Mesenchymal stem cell (in vitro differentiated cells and primary cell): ENCODE data around the gene TCEAL9.

Experiments
- DNase-seq: peaks from one replicate; pipeline ENCODE4 v3.0.0-alpha.2; 2013
- H2AFZ ChIP-seq: one replicate; pipeline ENCODE4 v1.6.1; 2013; ENCODE audit warnings: low read depth, mild to moderate bottlenecking, control low read depth, inconsistent platforms, low read length, moderate library complexity
- H2AK5ac ChIP-seq: 2 replicates; pipeline ENCODE4 v1.6.1; 2013; ENCODE audit warnings: low read length, moderate library complexity, mild to moderate bottlenecking, inconsistent platforms; ENCODE audit not compliant: severe bottlenecking
- H2BK120ac ChIP-seq: one replicate; pipeline ENCODE4 v1.6.1; 2013; ENCODE audit warnings: low read depth, mild to moderate bottlenecking, inconsistent platforms, low read length, moderate library complexity
- H2BK12ac ChIP-seq, 2 experiments: one replicate each; pipeline ENCODE4 v1.6.1; 2013; ENCODE audit warnings: inconsistent platforms in 2 of 2, low read length in 2 of 2, mild to moderate bottlenecking in 2 of 2, moderate library complexity in 2 of 2, control low read depth in 1 of 2
- H2BK15ac ChIP-seq: one replicate; pipeline ENCODE4 v1.6.1; 2013; ENCODE audit warnings: mild to moderate bottlenecking, low read depth, inconsistent platforms; ENCODE audit not compliant: poor library complexity, severe bottlenecking
- H2BK5ac ChIP-seq: 2 replicates; pipeline ENCODE4 v1.6.1; 2013; ENCODE audit warnings: low read depth, mild to moderate bottlenecking, low read length, control low read depth, inconsistent platforms; ENCODE audit not compliant: poor library complexity, severe bottlenecking
- H3K14ac ChIP-seq, 2 experiments: one replicate each; pipeline ENCODE4 v1.6.1; 2013; ENCODE audit warnings: inconsistent platforms in 2 of 2, low read length in 2 of 2, control low read depth in 1 of 2, mild to moderate bottlenecking in 1 of 2, moderate library complexity in 1 of 2
- H3K18ac ChIP-seq, 2 experiments: one replicate each; pipeline ENCODE4 v1.6.1; 2013; ENCODE audit warnings: inconsistent platforms in 2 of 2, low read length in 2 of 2, control low read depth in 1 of 2, low read depth in 1 of 2, mild to moderate bottlenecking in 1 of 2
- H3K23ac ChIP-seq, 2 experiments: one replicate each; pipeline ENCODE4 v1.6.1; 2013; ENCODE audit warnings: inconsistent platforms in 2 of 2, low read length in 2 of 2, mild to moderate bottlenecking in 2 of 2, moderate library complexity in 2 of 2, control low read depth in 1 of 2
- H3K27ac ChIP-seq: 2 replicates; pipeline ENCODE4 v1.5.1; 2013; ENCODE audit warnings: mild to moderate bottlenecking, moderate library complexity, low read length, control low read depth, inconsistent platforms; ENCODE audit not compliant: poor library complexity, severe bottlenecking
- H3K27me3 ChIP-seq, 2 experiments: 2 replicates each; pipeline versions ENCODE4 v1.6.1 to v1.7.0; 2013; ENCODE audit warnings: low read length in 2 of 2, mild to moderate bottlenecking in 2 of 2, moderate library complexity in 2 of 2, control low read depth in 1 of 2, inconsistent platforms in 1 of 2; ENCODE audit not compliant: control insufficient read depth in 1 of 2, insufficient read depth in 1 of 2
- H3K36me3 ChIP-seq, 2 experiments: 2 replicates each; pipeline versions ENCODE4 v1.6.1 to v1.7.0; 2013; ENCODE audit warnings: low read length in 2 of 2, control low read depth in 1 of 2, inconsistent platforms in 1 of 2, low read depth in 1 of 2, mild to moderate bottlenecking in 1 of 2; ENCODE audit not compliant: insufficient read depth in 2 of 2, control insufficient read depth in 1 of 2
- H3K4ac ChIP-seq, 2 experiments: one replicate each; pipeline ENCODE4 v1.6.1; 2013; ENCODE audit warnings: inconsistent platforms in 2 of 2, low read length in 2 of 2, mild to moderate bottlenecking in 2 of 2, moderate library complexity in 2 of 2, control low read depth in 1 of 2, low read depth in 1 of 2
- H3K4me1 ChIP-seq: 2 replicates; pipeline ENCODE4 v1.6.1; 2013; ENCODE audit warnings: low read depth, low read length, control low read depth; ENCODE audit not compliant: control insufficient read depth, insufficient read depth
- H3K4me2 ChIP-seq: 2 replicates; pipeline ENCODE4 v1.6.1; 2013; ENCODE audit warnings: low read length, mild to moderate bottlenecking, inconsistent platforms; ENCODE audit not compliant: poor library complexity, severe bottlenecking
- H3K4me3 ChIP-seq, 2 experiments: 2 replicates each; pipeline versions ENCODE4 v1.5.1 to v1.7.0; 2013; ENCODE audit warnings: low read length in 2 of 2, mild to moderate bottlenecking in 2 of 2, control low read depth in 1 of 2, low read depth in 1 of 2; ENCODE audit not compliant: insufficient read depth in 1 of 2
- H3K79me1 ChIP-seq: replicated peaks from 2 replicates; pipeline ENCODE4 v1.6.1; 2013; ENCODE audit warnings: mild to moderate bottlenecking, control low read depth, low read length, inconsistent platforms; ENCODE audit not compliant: poor library complexity, severe bottlenecking
- H3K9ac ChIP-seq: 2 replicates; pipeline ENCODE4 v1.7.0; 2013; ENCODE audit warnings: mild to moderate bottlenecking, low read length, moderate library complexity
- H3K9me3 ChIP-seq: 2 replicates; pipeline ENCODE4 v1.7.0; 2013; ENCODE audit warnings: mild to moderate bottlenecking, low read length; ENCODE audit not compliant: control insufficient read depth
- H4K8ac ChIP-seq: one replicate; pipeline ENCODE4 v1.6.1; 2013; ENCODE audit warnings: inconsistent platforms, mild to moderate bottlenecking, low read length, moderate library complexity
- H4K91ac ChIP-seq: one replicate; pipeline ENCODE4 v1.6.1; 2013; ENCODE audit warnings: mild to moderate bottlenecking, low read length, inconsistent platforms
- WGBS: methylation state at CpG from one replicate; pipeline ENCODE4 v1.1.7; 2013; ENCODE audit warnings: mixed read lengths; 5-methylcytosine and 5-hydroxymethylcytosine counted together

TCEAL9 gene

DNA sequence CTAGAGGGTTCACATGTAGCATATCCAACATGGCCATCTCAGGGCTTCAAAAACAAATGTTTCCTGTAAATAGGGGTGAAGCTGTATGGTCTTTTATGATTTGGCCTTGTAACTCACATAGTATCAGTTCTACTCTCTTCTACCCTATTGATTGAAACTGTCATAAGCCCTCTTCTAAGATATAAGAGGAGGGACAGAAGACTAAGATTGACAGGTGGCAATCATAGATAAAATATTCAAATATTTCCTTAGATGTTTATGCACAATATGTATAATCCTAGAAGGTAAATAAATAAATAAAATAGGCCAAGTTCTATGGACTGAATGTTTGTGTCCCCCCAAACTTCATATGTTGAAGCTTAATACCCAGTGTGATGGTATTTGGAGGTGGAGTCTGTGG is 13.2 kb downstream of the TCEAL9 start:
- no peak overlapping the region for H4K91ac ChIP-seq
- no peak overlapping the region for H4K8ac ChIP-seq
- H2AK5ac ChIP-seq: no peak overlapping the region
- no peak overlapping the region for H3K4ac ChIP-seq
- H2BK15ac ChIP-seq: no peak overlapping the region
- no peak overlapping the region for H3K18ac ChIP-seq
- H3K36me3 ChIP-seq: no peaks in the 10 kb centered on the region
- H3K4me3 ChIP-seq: no peak overlapping the region
- H3K27me3 ChIP-seq: peaks cover 0 to 4% of the 10 kb centered on the region in 2 experiments
- DNase-seq: no peak
- no peak overlapping the region for H3K14ac ChIP-seq
- no peak overlapping the region for H2AFZ ChIP-seq
- H3K23ac ChIP-seq: no peak overlapping the region
- H3K4me2 ChIP-seq: no peak overlapping the region
- no peaks in the 10 kb centered on the region for H3K9me3 ChIP-seq
- H3K79me1 ChIP-seq: no peaks in the 10 kb centered on the region
- peaks cover 3% of the 10 kb centered on the region for H3K4me1 ChIP-seq
- no peak overlapping the region for H3K9ac ChIP-seq
- H3K27ac ChIP-seq: no peak overlapping the region
- no peak overlapping the region for H2BK120ac ChIP-seq
- no peak overlapping the region for H2BK12ac ChIP-seq
- no peak overlapping the region for H2BK5ac ChIP-seq

DNA sequence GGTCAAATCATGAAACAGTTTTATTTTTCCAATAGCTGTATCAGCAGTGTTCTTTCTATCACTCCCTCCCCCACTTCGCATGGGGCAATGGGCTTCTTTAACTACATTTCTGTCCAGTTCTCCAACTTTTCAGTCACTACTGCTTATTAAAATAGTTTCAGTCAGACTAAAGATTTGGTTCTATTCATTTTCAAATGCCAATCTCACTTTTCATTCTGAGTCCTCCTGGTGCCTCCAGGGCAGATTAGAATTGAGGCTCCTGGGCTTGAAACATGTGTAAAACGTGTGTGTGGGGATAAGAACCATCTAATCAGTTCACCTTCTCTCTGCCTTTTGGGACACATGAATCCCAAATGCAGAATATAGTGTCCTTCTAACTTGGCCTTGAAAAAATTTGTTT is 16.6 kb downstream of the TCEAL9 start:
- Histone ChIP-seq H3K4me1 (peaks cover 3% of the 10 kb centered on the region), H3K27me3 (peaks cover 0 to 4% of the 10 kb centered on the region in 2 experiments), H2AFZ (no peak overlapping the region), H3K27ac (no peak overlapping the region), H3K79me1 (no peaks in the 10 kb centered on the region), H2AK5ac (no peak overlapping the region), H2BK5ac (no peak overlapping the region), H3K23ac (no peak overlapping the region), H3K4me3 (no peak overlapping the region), H3K4ac (no peak overlapping the region), H2BK12ac (no peak overlapping the region), H2BK120ac (no peak overlapping the region), H3K9me3 (no peaks in the 10 kb centered on the region), H3K4me2 (no peak overlapping the region), H3K14ac (no peak overlapping the region), H3K36me3 (no peaks in the 10 kb centered on the region), H3K18ac (no peak overlapping the region), H2BK15ac (no peak overlapping the region), H3K9ac (no peak overlapping the region), H4K91ac (no peak overlapping the region), H4K8ac (no peak overlapping the region)
- DNase-seq: no peak
- WGBS: 100% methylated on average over 1 of the region's 2 CpGs

DNA sequence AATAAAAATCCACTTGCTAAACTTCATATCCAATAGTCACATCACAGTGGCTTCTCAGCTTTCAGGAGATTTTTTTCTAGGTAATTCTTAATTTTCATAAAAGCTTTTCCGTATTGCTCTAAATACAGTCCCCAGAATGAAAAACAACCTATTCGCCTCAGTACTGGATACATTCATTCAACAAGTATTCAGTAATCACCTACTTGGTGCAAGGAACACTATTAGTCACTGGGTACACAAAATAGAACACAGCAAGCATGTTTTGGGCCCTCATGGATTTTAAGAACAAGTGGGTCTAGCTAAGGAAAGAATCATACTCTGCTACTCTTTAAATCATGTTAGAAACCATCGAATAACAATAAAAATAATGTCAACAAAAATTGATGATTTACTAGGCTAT is 17.3 kb downstream of the TCEAL9 start:
- Histone ChIP-seq H2BK5ac (no peak overlapping the region), H3K4me2 (no peak overlapping the region), H2BK15ac (no peak overlapping the region), H3K27ac (no peak overlapping the region), H3K9me3 (no peaks in the 10 kb centered on the region), H3K23ac (no peak overlapping the region), H2AFZ (no peak overlapping the region), H2BK12ac (no peak overlapping the region), H3K36me3 (peaks cover 0 to 1% of the 10 kb centered on the region in 2 experiments), H4K91ac (no peak overlapping the region), H3K14ac (no peak overlapping the region), H3K18ac (no peak overlapping the region), H2AK5ac (no peak overlapping the region), H4K8ac (no peak overlapping the region), H3K4me3 (no peak overlapping the region), H3K9ac (no peak overlapping the region), H3K4ac (no peak overlapping the region), H3K79me1 (no peaks in the 10 kb centered on the region), H3K4me1 (peaks cover 3% of the 10 kb centered on the region), H2BK120ac (no peak overlapping the region), H3K27me3 (peaks cover 0 to 4% of the 10 kb centered on the region in 2 experiments)
- DNase-seq: no peak
- WGBS: 89% methylated on average over 2 of the region's 3 CpGs

DNA sequence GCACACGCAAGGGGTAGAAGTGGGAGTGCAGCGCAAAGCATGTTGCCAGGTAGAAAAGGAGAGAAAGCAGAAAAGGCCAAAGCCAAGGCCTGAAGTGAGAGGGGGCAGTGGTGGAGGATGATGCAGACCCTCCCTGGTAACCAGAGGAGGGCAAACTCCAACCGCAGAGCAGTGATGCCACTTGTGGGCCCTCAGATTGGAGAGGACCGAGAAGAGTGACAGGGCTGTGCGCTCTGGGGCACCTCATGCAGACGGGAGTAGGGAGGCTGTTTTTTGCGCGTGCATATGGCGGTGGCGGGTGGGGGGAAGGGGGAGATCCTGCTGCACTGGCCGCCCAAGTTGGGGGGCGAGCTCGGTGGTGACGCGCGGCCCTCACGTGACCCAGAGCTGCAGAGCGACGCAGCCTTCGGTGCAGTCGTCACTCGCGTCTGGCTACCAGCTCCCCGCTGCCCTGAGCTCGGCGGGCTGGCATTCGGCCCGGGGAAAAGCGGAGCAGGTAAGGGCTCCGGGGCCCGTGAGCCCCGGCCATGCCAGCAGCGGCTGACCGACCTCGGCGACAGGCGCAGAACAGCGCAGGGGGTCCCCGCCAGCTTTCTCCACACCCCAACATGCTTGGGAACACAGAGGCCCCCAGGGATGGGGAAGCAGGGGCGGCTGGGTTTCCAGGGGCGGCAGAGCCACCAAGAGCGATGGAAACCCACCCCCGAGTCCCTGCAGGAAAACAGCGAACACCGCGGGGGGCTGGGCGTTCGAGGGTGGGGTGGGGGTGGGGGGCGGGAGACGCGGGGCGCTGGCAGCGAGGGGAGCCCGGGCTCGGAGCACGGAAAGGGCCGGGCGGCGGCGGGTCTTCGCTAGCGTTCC is 20.0 kb downstream of the TCEAL9 start, which contains the start of gene BEX3:
Gene BEX3, plus strand, starts transcription at position 421 of the 861 bp plus-strand sequence. CDS start 984 bp downstream, outside the sequence.
- no peak within 1 kb of the TSS for H2BK15ac ChIP-seq
- no peaks in the 10 kb centered on the region for H3K79me1 ChIP-seq
- H4K8ac ChIP-seq: peak within 1 kb of the TSS; percentile 97
- peak within 1 kb of the TSS; percentile 77 to 78 for H3K4me3 ChIP-seq
- peak within 1 kb of the TSS; percentile 65 for H3K4me2 ChIP-seq
- H3K36me3 ChIP-seq: peaks cover 0 to 4% of the 10 kb centered on the region in 2 experiments
- H3K9me3 ChIP-seq: no peaks in the 10 kb centered on the region
- H3K9ac ChIP-seq: peak within 1 kb of the TSS; percentile 92
- 15% methylated on average over 9 of the region's 62 CpGs for WGBS
- peak; percentile 65 for DNase-seq
- peak within 1 kb of the TSS; percentile 44 for H2BK5ac ChIP-seq
- H3K14ac ChIP-seq: peak within 1 kb of the TSS in 1 of 2 experiments; percentile 79
- H3K4me1 ChIP-seq: peaks cover 3% of the 10 kb centered on the region
- no peaks in the 10 kb centered on the region for H3K27me3 ChIP-seq
- H3K23ac ChIP-seq: peak within 1 kb of the TSS in 1 of 2 experiments; percentile 35
- peak within 1 kb of the TSS; percentile 91 to 94 for H3K4ac ChIP-seq
- H2BK120ac ChIP-seq: peak within 1 kb of the TSS; percentile 89
- H2AK5ac ChIP-seq: no peak within 1 kb of the TSS
- peak within 1 kb of the TSS; percentile 15 for H2AFZ ChIP-seq
- H4K91ac ChIP-seq: peak within 1 kb of the TSS; percentile 89
- H3K27ac ChIP-seq: peak within 1 kb of the TSS; percentile 40
- H3K18ac ChIP-seq: peak within 1 kb of the TSS; percentile 61 to 91
- no peak within 1 kb of the TSS for H2BK12ac ChIP-seq
